Esophagus squamous epithelium (tissue), 5 donors: ENCODE measurements around the gene GMDS. TPM values are rescaled to one million over a fixed set of nuclear protein-coding genes. Genes with fewer than 3 reads are reported as not detected.

Experiments used
- DNase-seq: peaks from one replicate; lab custom pipeline; 2025; lab: John Stamatoyannopoulos, UW
- H3K27ac ChIP-seq, 4 donors: fragments of 200-600 bp; sonication (generic); one replicate each; pipeline ENCODE4 v1.5.1; 2016 to 2019; ENCODE audit warnings: mild to moderate bottlenecking in 1 of 4
- H3K27me3 ChIP-seq, 4 donors: fragments of 200-600 bp; sonication (generic); 1 replicate in 3 of 4; 2 replicates in 1 of 4; pipeline versions ENCODE4 v1.5.1 to v1.6.0; 2017 to 2021; ENCODE audit warnings: antibody characterized with exemption in 1 of 4
- H3K36me3 ChIP-seq, 3 donors: fragments of 200-600 bp; sonication (generic); one replicate each; pipeline ENCODE4 v1.5.1; 2016 to 2019
- H3K4me1 ChIP-seq, 3 donors: fragments of 200-600 bp; sonication (generic); one replicate each; pipeline ENCODE4 v1.5.1; 2017 to 2019
- H3K4me3 ChIP-seq, 4 donors: fragments of 200-600 bp; sonication (generic); 1 replicate in 3 of 4; 2 replicates in 1 of 4; pipeline ENCODE4 v1.5.1; 2016 to 2019; ENCODE audit warnings: mild to moderate bottlenecking in 2 of 4, moderate library complexity in 1 of 4
- H3K9me3 ChIP-seq, 3 donors: fragments of 200-600 bp; sonication (generic); one replicate each; pipeline ENCODE4 v1.5.1; 2016 to 2019
- POLR2A ChIP-seq, 4 donors: fragments of 450-650 bp; IDR thresholded peaks; one replicate each; pipeline ENCODE4 v1.6.1; 2017; ENCODE audit warnings: antibody characterized with exemption in 4 of 4, mild to moderate bottlenecking in 4 of 4, moderate library complexity in 3 of 4
- WGBS, 2 donors: methylation state at CpG; one replicate each; pipeline ENCODE4 v1.1.5; 2018; 5-methylcytosine and 5-hydroxymethylcytosine counted together
- intact Hi-C: fragments of 100-400 bp; cut with DNase I; formaldehyde crosslinking; loops from one replicate; pipeline ENCODE4 v1.15.0; 2022
- total RNA-seq, 4 donors: library from RNA; depleted of rRNA; stranded (reverse); fragments of >200 nt; gene quantifications; one replicate each; pipeline ENCODE4 v1.1.0, GENCODE V29; 2016
- TF ChIP-seq, protein P1 (sequence below), 6 experiments: fragments of 450-650 bp in 4 of 6; fragments of 200-600 bp in 2 of 6; sonication (generic) in 2 of 6; IDR thresholded peaks; one replicate each; pipeline ENCODE4 v1.5.1; 2016 to 2019; ENCODE audit warnings: antibody characterized with exemption in 6 of 6, mild to moderate bottlenecking in 4 of 6, moderate library complexity in 4 of 6
- donor health status: DM: yes; HTN: yes; CAD: no.

GMDS gene
- total RNA-seq, 4 donors from 2014 or later, result 17.9 to 58.7 (median 36.7) TPM

DNA sequence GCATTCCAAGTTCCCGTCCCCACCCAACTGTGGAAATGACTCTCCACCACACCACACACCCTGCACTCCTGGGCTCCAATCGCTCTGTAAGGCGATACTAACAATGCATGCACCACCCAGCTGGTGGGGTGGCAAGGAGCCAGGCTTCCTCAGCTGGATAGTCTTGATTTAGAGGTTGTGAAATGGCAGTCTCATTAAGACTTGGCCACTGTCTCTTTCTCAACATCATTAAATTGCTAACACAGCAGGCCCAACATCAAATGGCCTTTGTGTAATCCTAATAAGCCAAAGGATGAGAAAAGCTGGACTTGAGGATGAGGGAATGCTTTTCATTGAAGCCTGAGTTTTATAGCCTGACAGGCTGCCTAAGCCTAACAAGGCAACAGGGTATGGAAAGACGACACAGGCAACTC lies 223.7 kb downstream of the GMDS start:
- intact Hi-C loops, result no loop called here
- peak overlapping the region in 1 of 4 donors; percentile 59 for H3K27ac ChIP-seq
- no peak for TF ChIP-seq POLR2A (IDR thresholded peaks at IDR 0.05)
- TF ChIP-seq, protein P1, sequence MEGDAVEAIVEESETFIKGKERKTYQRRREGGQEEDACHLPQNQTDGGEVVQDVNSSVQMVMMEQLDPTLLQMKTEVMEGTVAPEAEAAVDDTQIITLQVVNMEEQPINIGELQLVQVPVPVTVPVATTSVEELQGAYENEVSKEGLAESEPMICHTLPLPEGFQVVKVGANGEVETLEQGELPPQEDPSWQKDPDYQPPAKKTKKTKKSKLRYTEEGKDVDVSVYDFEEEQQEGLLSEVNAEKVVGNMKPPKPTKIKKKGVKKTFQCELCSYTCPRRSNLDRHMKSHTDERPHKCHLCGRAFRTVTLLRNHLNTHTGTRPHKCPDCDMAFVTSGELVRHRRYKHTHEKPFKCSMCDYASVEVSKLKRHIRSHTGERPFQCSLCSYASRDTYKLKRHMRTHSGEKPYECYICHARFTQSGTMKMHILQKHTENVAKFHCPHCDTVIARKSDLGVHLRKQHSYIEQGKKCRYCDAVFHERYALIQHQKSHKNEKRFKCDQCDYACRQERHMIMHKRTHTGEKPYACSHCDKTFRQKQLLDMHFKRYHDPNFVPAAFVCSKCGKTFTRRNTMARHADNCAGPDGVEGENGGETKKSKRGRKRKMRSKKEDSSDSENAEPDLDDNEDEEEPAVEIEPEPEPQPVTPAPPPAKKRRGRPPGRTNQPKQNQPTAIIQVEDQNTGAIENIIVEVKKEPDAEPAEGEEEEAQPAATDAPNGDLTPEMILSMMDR (IDR thresholded peaks at IDR 0.05), result no peak
- H3K9me3 ChIP-seq, result no peaks in the 10 kb centered on the region
- no peaks in the 10 kb centered on the region for H3K27me3 ChIP-seq
- 48 to 51% methylated on average over 4 of the region's 4 CpGs for WGBS, 2 donors
- no peak overlapping the region for H3K4me3 ChIP-seq
- no peak for DNase-seq
- H3K36me3 ChIP-seq, result no peaks in the 10 kb centered on the region
- peaks cover 0 to 16% (median 5%) of the 10 kb centered on the region in 3 donors for H3K4me1 ChIP-seq

GRCh38 chr6:2020909-2021308 lies 224.5 kb downstream of the GMDS start:
- peak overlapping the region; percentile 3 to 59 (median 24) for H3K27ac ChIP-seq
- TF ChIP-seq, protein P1 (IDR thresholded peaks at IDR 0.05), result no peak
- TF ChIP-seq POLR2A (IDR thresholded peaks at IDR 0.05), result no peak
- peaks cover 0 to 16% (median 5%) of the 10 kb centered on the region in 3 donors for H3K4me1 ChIP-seq
- H3K9me3 ChIP-seq, result no peaks in the 10 kb centered on the region
- intact Hi-C loops, result no loop called here
- no peaks in the 10 kb centered on the region for H3K36me3 ChIP-seq
- H3K4me3 ChIP-seq, result no peak overlapping the region
- DNase-seq, result no peak
- H3K27me3 ChIP-seq, result no peaks in the 10 kb centered on the region

DNA sequence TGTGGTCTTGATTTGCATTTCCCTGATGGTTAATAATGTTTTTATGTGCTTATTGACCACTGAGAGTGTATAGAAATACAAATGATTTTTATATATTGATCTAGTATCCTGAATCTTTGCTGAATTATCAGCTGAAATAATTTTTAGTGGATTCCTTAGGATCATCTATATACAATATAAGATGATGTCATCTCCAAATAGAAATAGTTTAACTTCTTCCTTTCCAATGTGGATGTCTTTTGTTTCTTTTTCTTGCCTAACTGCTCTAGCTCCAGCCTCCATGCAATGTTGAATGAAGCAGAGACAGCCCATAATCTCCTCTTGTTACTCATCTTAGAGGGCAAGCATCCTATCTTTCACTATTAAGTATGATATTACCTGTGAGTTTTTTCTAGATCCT lies 226.4 kb downstream of the GMDS start:
- Histone ChIP-seq H3K36me3 (no peaks in the 10 kb centered on the region), H3K27me3 (no peaks in the 10 kb centered on the region), H3K9me3 (no peaks in the 10 kb centered on the region), H3K4me1 (peaks cover 0 to 16% (median 5%) of the 10 kb centered on the region in 3 donors), H3K4me3 (no peak overlapping the region), H3K27ac (no peak overlapping the region)
- no peak for DNase-seq
- intact Hi-C loops, result no loop called here
- no peak for TF ChIP-seq POLR2A (IDR thresholded peaks at IDR 0.05)
- TF ChIP-seq, protein P1 (IDR thresholded peaks at IDR 0.05), result no peak

DNA sequence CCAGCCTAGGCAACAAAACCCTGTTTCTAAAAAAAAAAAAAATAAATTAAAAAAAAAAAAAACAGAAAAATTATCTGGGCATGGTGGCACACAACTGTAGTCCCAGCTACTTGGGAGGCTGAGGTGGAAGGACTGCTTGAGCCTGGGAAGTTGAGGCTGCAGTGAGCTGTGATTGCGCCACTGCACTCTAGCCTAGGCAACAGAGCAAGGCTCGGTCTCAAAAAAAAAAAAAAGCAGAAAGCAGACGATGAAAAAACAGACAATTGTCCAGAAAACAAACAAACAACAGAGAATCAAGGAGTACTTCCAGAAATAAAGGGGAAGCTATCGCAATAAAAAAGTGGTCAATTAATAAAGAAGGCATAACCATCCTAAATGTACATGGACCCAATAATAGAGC lies 229.4 kb downstream of the GMDS start:
- WGBS, 2 donors, result 78 to 95% methylated on average over 4 of the region's 4 CpGs
- TF ChIP-seq, protein P1 (IDR thresholded peaks at IDR 0.05), result no peak
- no peak for TF ChIP-seq POLR2A (IDR thresholded peaks at IDR 0.05)
- H3K4me3 ChIP-seq, result no peak overlapping the region
- H3K36me3 ChIP-seq, result no peaks in the 10 kb centered on the region
- no peaks in the 10 kb centered on the region for H3K9me3 ChIP-seq
- intact Hi-C loops, result no loop called here
- H3K27ac ChIP-seq, result no peak overlapping the region
- DNase-seq, result no peak
- no peaks in the 10 kb centered on the region for H3K27me3 ChIP-seq
- peaks cover 0 to 5% (median 3%) of the 10 kb centered on the region in 3 donors for H3K4me1 ChIP-seq

- TF ChIP-seq, protein P1 (IDR thresholded peaks at IDR 0.05), result no peak
- TF ChIP-seq POLR2A (IDR thresholded peaks at IDR 0.05), result no peak
- 75 to 87% methylated on average over 2 of the region's 2 CpGs for whole genome bisulfite sequencing, 2 donors
- Histone ChIP-seq H3K36me3 (no peaks in the 10 kb centered on the region), H3K4me1 (no peaks in the 10 kb centered on the region), H3K9me3 (no peaks in the 10 kb centered on the region), H3K27me3 (no peaks in the 10 kb centered on the region), H3K27ac (no peak overlapping the region), H3K4me3 (no peak overlapping the region)
- no peak for DNase-seq
- intact Hi-C loops, result no loop called here
Measured at GRCh38 chr6:2008383-2008976, 236.9 kb downstream of the GMDS start.
